Neutrophil (primary cell): ENCODE results near the gene OGFOD3.

Experiments
- H3K27ac ChIP-seq: fragments of 200-600 bp; sonication (generic); 2 replicates; pipeline ENCODE4 v1.5.1; 2016; ENCODE audit warnings: mild to moderate bottlenecking, moderate library complexity
- H3K27me3 ChIP-seq: fragments of 200-600 bp; sonication (generic); 2 replicates; pipeline ENCODE4 v1.6.0; 2016; ENCODE audit warnings: mild to moderate bottlenecking
- H3K36me3 ChIP-seq: fragments of 200-600 bp; sonication (generic); 2 replicates; pipeline ENCODE4 v1.5.1; 2017
- H3K4me1 ChIP-seq, 2 experiments: fragments of 200-600 bp in 1 of 2; sonication (generic) in 1 of 2; 1 replicate in 1 of 2; 2 replicates in 1 of 2; pipeline versions ENCODE4 v1.5.1 to v1.6.1; 2013 to 2016; ENCODE audit warnings: low read depth in 1 of 2, low read length in 1 of 2, mild to moderate bottlenecking in 1 of 2, moderate library complexity in 1 of 2; ENCODE audit not compliant: control insufficient read depth in 1 of 2, insufficient read depth in 1 of 2
- H3K4me3 ChIP-seq, 2 experiments: fragments of 200-600 bp in 1 of 2; sonication (generic) in 1 of 2; 1 replicate in 1 of 2; 2 replicates in 1 of 2; pipeline ENCODE4 v1.5.1; 2013 to 2016; ENCODE audit warnings: low read depth in 1 of 2, low read length in 1 of 2, mild to moderate bottlenecking in 1 of 2, moderate library complexity in 1 of 2
- H3K9me3 ChIP-seq: fragments of 200-600 bp; sonication (generic); 2 replicates; pipeline ENCODE4 v1.5.1; 2016
- CTCF ChIP-seq: fragments of 200-600 bp; sonication (generic); IDR thresholded peaks from 2 replicates; pipeline ENCODE4 v1.5.1; 2016; ENCODE audit warnings: antibody characterized with exemption

Gene OGFOD3

GRCh38 chr17:82424001-82424862, 5.8 kb upstream of the OGFOD3 start:
- no peak overlapping the region for H3K4me3 ChIP-seq
- H3K4me1 ChIP-seq = peaks cover 9 to 10% of the 10 kb centered on the region in 2 experiments
- H3K27me3 ChIP-seq = no peaks in the 10 kb centered on the region
- H3K27ac ChIP-seq = no peak overlapping the region
- TF ChIP-seq CTCF = peak; percentile 72
- no peaks in the 10 kb centered on the region for H3K9me3 ChIP-seq
- no peaks in the 10 kb centered on the region for H3K36me3 ChIP-seq

- Histone ChIP-seq H3K4me1 (peaks cover 21 to 27% of the 10 kb centered on the region in 2 experiments), H3K27ac (peak overlapping the region; percentile 87), H3K36me3 (no peaks in the 10 kb centered on the region), H3K27me3 (no peaks in the 10 kb centered on the region), H3K4me3 (peak overlapping the region; percentile 85 to 93), H3K9me3 (no peaks in the 10 kb centered on the region)
- TF ChIP-seq CTCF = no peak
Observed at GRCh38 chr17:82419540-82419939, 1.2 kb upstream of the OGFOD3 start.

- Histone ChIP-seq H3K27ac (no peak overlapping the region), H3K4me1 (peaks cover 21 to 29% of the 10 kb centered on the region in 2 experiments), H3K27me3 (no peaks in the 10 kb centered on the region), H3K36me3 (no peaks in the 10 kb centered on the region), H3K4me3 (no peak overlapping the region), H3K9me3 (no peaks in the 10 kb centered on the region)
- peak; percentile 8 for TF ChIP-seq CTCF
Observed at GRCh38 chr17:82416771-82417170, 1.6 kb downstream of the OGFOD3 start.

- H3K27me3 ChIP-seq = no peaks in the 10 kb centered on the region
- no peak for TF ChIP-seq CTCF
- peaks cover 21 to 29% of the 10 kb centered on the region in 2 experiments for H3K4me1 ChIP-seq
- no peak overlapping the region for H3K4me3 ChIP-seq
- no peak overlapping the region for H3K27ac ChIP-seq
- no peaks in the 10 kb centered on the region for H3K36me3 ChIP-seq
- H3K9me3 ChIP-seq = no peaks in the 10 kb centered on the region
Observed at GRCh38 chr17:82416264-82416663, 2.1 kb downstream of the OGFOD3 start.

GRCh38 chr17:82415786-82416185, 2.6 kb downstream of the OGFOD3 start:
- Histone ChIP-seq H3K4me1 (peaks cover 21 to 29% of the 10 kb centered on the region in 2 experiments), H3K4me3 (no peak overlapping the region), H3K36me3 (no peaks in the 10 kb centered on the region), H3K27me3 (no peaks in the 10 kb centered on the region), H3K9me3 (no peaks in the 10 kb centered on the region), H3K27ac (no peak overlapping the region)
- no peak for TF ChIP-seq CTCF
